ENCODE data around the gene LILRB2. TPM values are rescaled to one million over a fixed set of nuclear protein-coding genes. Genes with fewer than 3 reads are reported as not detected.

The LILRB2 gene
- total RNA-seq, 1 experiment from 2014 or later = not detected

- H3K36me3 ChIP-seq (ENCODE audit: control insufficient read depth in 1 of 2, insufficient read depth in 2 of 2, low read length in 2 of 2) = no peaks in the 10 kb centered on the region
- no peaks in the 10 kb centered on the region for H4K20me1 ChIP-seq (ENCODE audit: insufficient read depth)
- H3K9ac ChIP-seq (ENCODE audit: low read length) = no peak overlapping the region
- no peaks in the 10 kb centered on the region for H3K79me2 ChIP-seq (ENCODE audit: insufficient read depth, low read length)
- H3K4me3 ChIP-seq (replicated peaks in 1 of 2; ENCODE audit: low read depth in 1 of 2, low read length in 2 of 2) = no peak overlapping the region
- H3K27ac ChIP-seq (ENCODE audit: low read depth, low read length) = no peak overlapping the region
- H3K27me3 ChIP-seq (ENCODE audit: insufficient read depth, low read length) = peaks cover 47% of the 10 kb centered on the region
- intact Hi-C loops (cut with micrococcal nuclease) = loop anchor here (5.0 kb wide), 1 partner anchor 334 kb away; the partner anchor contains the start of gene LILRB1
- ChIA-PET POLR2A (no interaction called here), CTCF (no interaction called here), RAD21 (ENCODE audit: low non-redundant PET in 1 of 2, low total read pairs in 2 of 2, uncharacterized antibody in 2 of 2, unreplicated experiment in 2 of 2) (no interaction called here)
- H3K9me2 ChIP-seq (ENCODE audit: insufficient read depth) = no peaks in the 10 kb centered on the region
- no peak overlapping the region for H3K4me2 ChIP-seq (ENCODE audit: low read length)
- DNase-seq (ENCODE audit: low read depth, low spot score) = no peak
- no peaks in the 10 kb centered on the region; a peak in 1 of 4 replicates for H3K9me3 ChIP-seq (ENCODE audit: control insufficient read depth in 1 of 2, insufficient read depth in 1 of 2, low read depth in 1 of 2, low read length in 2 of 2)
- no peak for ATAC-seq
- no peak for TF ChIP-seq ATF3 (IDR thresholded peaks at IDR 0.05)
- TF ChIP-seq EZH2 (IDR thresholded peaks at IDR 0.05) = no peak
- no peak for TF ChIP-seq FOSL1 (IDR thresholded peaks at IDR 0.05; ENCODE audit: low read depth)
- no peak for TF ChIP-seq SRF (IDR thresholded peaks at IDR 0.05; ENCODE audit: low read depth)
- TF ChIP-seq EGR1 (IDR thresholded peaks at IDR 0.05; ENCODE audit: low read depth) = no peak
- no peak for TF ChIP-seq RAD21 (IDR thresholded peaks at IDR 0.05; ENCODE audit: low read depth)
- H3K4me1 ChIP-seq (ENCODE audit: control insufficient read depth in 1 of 2, insufficient read depth in 2 of 2, low read length in 2 of 2) = no peaks in the 10 kb centered on the region
- no TSS peak for BruUV-seq (replicated peaks)
- H2AFZ ChIP-seq (ENCODE audit: low read depth, low read length, poor library complexity, severe bottlenecking) = no peak overlapping the region
Measured at GRCh38 chr19:54298357-54299125, 17.6 kb upstream of the LILRB2 start.

GRCh38 chr19:54297759-54298305 lies 16.9 kb upstream of the LILRB2 start:
- no peaks in the 10 kb centered on the region; a peak in 1 of 4 replicates for H3K9me3 ChIP-seq (ENCODE audit: control insufficient read depth in 1 of 2, insufficient read depth in 1 of 2, low read depth in 1 of 2, low read length in 2 of 2)
- no peak for TF ChIP-seq EZH2 (IDR thresholded peaks at IDR 0.05)
- TF ChIP-seq RAD21 (IDR thresholded peaks at IDR 0.05; ENCODE audit: low read depth) = peak; percentile 42
- peak in 2 of 3 experiments; percentile 19 to 32; a peak in 3 of 6 replicates for TF ChIP-seq CTCF (IDR thresholded peaks at IDR 0.05 in 2 of 3, conservative IDR thresholded peaks at IDR 0.05 in 1 of 3; ENCODE audit: borderline replicate concordance in 1 of 3, insufficient read depth in 1 of 3, low read depth in 2 of 3, low read length in 2 of 3)
- TF ChIP-seq TCF7L2 (IDR thresholded peaks at IDR 0.05; ENCODE audit: borderline replicate concordance, extremely low read depth, insufficient read depth, insufficient read length) = no peak
- H3K4me3 ChIP-seq (replicated peaks in 1 of 2; ENCODE audit: low read depth in 1 of 2, low read length in 2 of 2) = no peak overlapping the region
- H2AFZ ChIP-seq (ENCODE audit: low read depth, low read length, poor library complexity, severe bottlenecking) = no peak overlapping the region
- H3K79me2 ChIP-seq (ENCODE audit: insufficient read depth, low read length) = no peaks in the 10 kb centered on the region
- H3K4me1 ChIP-seq (ENCODE audit: control insufficient read depth in 1 of 2, insufficient read depth in 2 of 2, low read length in 2 of 2) = no peaks in the 10 kb centered on the region
- POLR2A ChIA-PET = no interaction called here
- CTCF ChIA-PET = interaction anchor here (1.8 kb wide), 1 partner anchor 32 kb away, joined by 7 read pairs; no protein-coding TSS in a partner anchor
- ATAC-seq = peak; percentile 59
- no peaks in the 10 kb centered on the region for H3K9me2 ChIP-seq (ENCODE audit: insufficient read depth)
- no TSS peak for BruUV-seq (replicated peaks)
- peak; percentile 3 for DNase-seq (ENCODE audit: low read depth, low spot score)
- no peaks in the 10 kb centered on the region for H4K20me1 ChIP-seq (ENCODE audit: insufficient read depth)
- no peak overlapping the region for H3K27ac ChIP-seq (ENCODE audit: low read depth, low read length)
- no peak overlapping the region for H3K4me2 ChIP-seq (ENCODE audit: low read length)
- H3K9ac ChIP-seq (ENCODE audit: low read length) = no peak overlapping the region
- intact Hi-C loops (cut with micrococcal nuclease) = loop anchor here (5.0 kb wide), 1 partner anchor 334 kb away; the partner anchor contains the start of gene LILRB1
- peaks cover 54% of the 10 kb centered on the region for H3K27me3 ChIP-seq (ENCODE audit: insufficient read depth, low read length)
- RAD21 ChIA-PET (ENCODE audit: low non-redundant PET in 1 of 2, low total read pairs in 2 of 2, uncharacterized antibody in 2 of 2, unreplicated experiment in 2 of 2) = no interaction called here
- H3K36me3 ChIP-seq (ENCODE audit: control insufficient read depth in 1 of 2, insufficient read depth in 2 of 2, low read length in 2 of 2) = no peaks in the 10 kb centered on the region

All from HCT116 (cell line).